ENCODE results near the gene SMYD2.

SMYD2 gene

DNA sequence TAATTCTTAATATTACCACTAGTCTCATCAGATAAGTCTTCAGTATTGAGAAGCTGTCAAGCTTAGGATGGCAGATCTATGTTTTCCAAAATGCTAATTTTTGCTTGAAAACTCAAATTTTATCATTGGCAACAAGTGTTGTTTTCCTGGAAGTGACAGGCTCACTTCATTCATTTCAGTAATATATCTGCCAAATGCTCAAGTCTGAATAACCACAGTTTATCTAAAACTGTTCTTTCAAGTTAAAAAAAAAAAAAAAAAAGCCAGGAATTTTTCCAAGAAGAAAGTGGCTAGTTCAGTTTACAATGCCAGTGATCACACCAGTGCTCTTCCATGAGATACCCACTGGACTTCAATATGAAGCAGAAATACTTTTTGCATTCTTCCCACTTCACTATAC lies 20.6 kb downstream of the SMYD2 start:
- H3K27ac ChIP-seq = no peak overlapping the region
- POLR2A ChIA-PET (ENCODE audit: low non-redundant PET) = no interaction called here
- TF ChIP-seq CTCF (conservative IDR thresholded peaks at IDR 0.05; ENCODE audit: low read depth) = no peak
- no peak for DNase-seq (ENCODE audit: low spot score)
- CTCF ChIA-PET = no interaction called here

GRCh38 chr1:214303141-214303930 lies 22.4 kb downstream of the SMYD2 start:
- no peak for DNase-seq (ENCODE audit: low spot score)
- H3K27ac ChIP-seq = no peak overlapping the region
- CTCF ChIA-PET = interaction anchor here (0.7 kb wide), 1 partner anchor 282 kb away, joined by 4 read pairs; no protein-coding TSS in a partner anchor
- POLR2A ChIA-PET (ENCODE audit: low non-redundant PET) = no interaction called here
- TF ChIP-seq CTCF (conservative IDR thresholded peaks at IDR 0.05; ENCODE audit: low read depth) = no peak

GRCh38 chr1:214305164-214305751 lies 24.3 kb downstream of the SMYD2 start:
- DNase-seq (ENCODE audit: low spot score) = no peak
- ChIA-PET POLR2A (ENCODE audit: low non-redundant PET) (no interaction called here), CTCF (no interaction called here)
- TF ChIP-seq CTCF (conservative IDR thresholded peaks at IDR 0.05; ENCODE audit: low read depth) = no peak
- H3K27ac ChIP-seq = no peak overlapping the region

DNA sequence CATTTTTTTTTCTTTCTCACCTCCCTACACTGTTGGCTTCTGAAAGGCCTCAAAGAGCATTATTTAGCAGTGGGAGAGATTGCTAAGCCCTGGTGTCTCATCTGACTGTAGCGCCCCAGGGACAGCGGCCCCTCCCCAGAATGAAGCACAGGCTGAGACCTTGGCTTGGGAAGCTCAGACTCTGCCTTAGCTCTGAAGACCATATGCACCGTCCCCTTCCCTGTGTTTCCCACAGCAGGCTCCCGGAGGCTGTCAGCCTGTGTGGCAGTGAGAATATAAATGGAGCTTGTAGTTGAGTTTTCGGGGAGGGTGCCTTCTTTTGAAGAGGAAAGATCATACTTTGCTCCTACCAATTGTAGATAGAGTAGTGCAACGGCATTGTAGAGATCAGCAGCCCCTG lies 25.3 kb downstream of the SMYD2 start:
- ChIA-PET CTCF (interaction anchor here (1.0 kb wide), 1 partner anchor 44 kb away, joined by 3 read pairs; no protein-coding TSS in a partner anchor), POLR2A (ENCODE audit: low non-redundant PET) (no interaction called here)
- DNase-seq (ENCODE audit: low spot score) = no peak
- no peak for TF ChIP-seq CTCF (conservative IDR thresholded peaks at IDR 0.05; ENCODE audit: low read depth)
- no peak overlapping the region for H3K27ac ChIP-seq

DNA sequence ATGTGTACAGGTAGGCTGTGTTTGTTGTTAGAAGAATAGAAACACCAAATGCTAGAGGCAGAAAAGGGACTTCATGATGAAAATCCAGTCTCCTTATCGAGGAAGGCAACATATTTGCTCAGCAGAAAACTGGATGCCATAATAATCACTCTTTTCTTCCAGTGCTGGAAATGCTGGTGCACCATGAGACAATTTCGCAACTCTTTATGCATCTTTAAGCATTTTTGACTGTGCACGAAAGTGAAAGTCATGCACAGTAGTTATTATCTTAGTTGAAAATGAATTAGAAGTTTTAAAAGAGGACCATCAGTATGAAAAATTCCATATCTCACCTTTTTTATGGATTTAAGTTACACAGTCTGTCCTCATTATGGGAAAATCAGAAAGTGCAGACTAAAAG lies 29.1 kb downstream of the SMYD2 start:
- TF ChIP-seq CTCF (conservative IDR thresholded peaks at IDR 0.05; ENCODE audit: low read depth) = no peak
- DNase-seq (ENCODE audit: low spot score) = no peak
- POLR2A ChIA-PET (ENCODE audit: low non-redundant PET) = no interaction called here

GRCh38 chr1:214310777-214311690 lies 30.1 kb downstream of the SMYD2 start:
- no peak for TF ChIP-seq CTCF (conservative IDR thresholded peaks at IDR 0.05; ENCODE audit: low read depth)
- DNase-seq (ENCODE audit: low spot score) = no peak
- no peak overlapping the region for H3K27ac ChIP-seq
- ChIA-PET POLR2A (ENCODE audit: low non-redundant PET) (no interaction called here), CTCF (interaction anchor here (0.6 kb wide), 1 partner anchor 271 kb away, joined by 3 read pairs; no protein-coding TSS in a partner anchor)

More for the DNA sequence above, 29.1 kb downstream of the SMYD2 start:
- no peak overlapping the region for H3K27ac ChIP-seq
- CTCF ChIA-PET = no interaction called here

All from RWPE1 (cell line).